IPS-18a (cell line): ENCODE data around the gene RECQL5.
"Not testable (repeated sequence)": the region's sequence is repeated elsewhere in the genome, so short reads cannot be mapped to it uniquely, and the experiment has no call there.

Source experiments
- H3K27ac ChIP-seq: one replicate; pipeline ENCODE4 v1.5.1; 2013; ENCODE audit warnings: low read length
- H3K27me3 ChIP-seq: one replicate; pipeline ENCODE4 v1.6.1; 2013; ENCODE audit warnings: mild to moderate bottlenecking, low read length; ENCODE audit not compliant: control insufficient read depth, insufficient read depth
- H3K36me3 ChIP-seq: one replicate; pipeline ENCODE4 v1.6.1; 2013; ENCODE audit warnings: low read depth, low read length; ENCODE audit not compliant: control insufficient read depth
- H3K4me1 ChIP-seq: one replicate; pipeline ENCODE4 v1.6.1; 2013; ENCODE audit warnings: low read depth, low read length; ENCODE audit not compliant: control insufficient read depth
- H3K4me3 ChIP-seq: one replicate; pipeline ENCODE4 v1.5.1; 2013; ENCODE audit warnings: low read length
- H3K9ac ChIP-seq: one replicate; pipeline ENCODE4 v1.6.1; 2013; ENCODE audit warnings: mild to moderate bottlenecking, low read length, moderate library complexity
- H3K9me3 ChIP-seq: one replicate; pipeline ENCODE4 v1.6.1; 2013; ENCODE audit warnings: low read depth, low read length; ENCODE audit not compliant: control insufficient read depth

The RECQL5 gene

DNA sequence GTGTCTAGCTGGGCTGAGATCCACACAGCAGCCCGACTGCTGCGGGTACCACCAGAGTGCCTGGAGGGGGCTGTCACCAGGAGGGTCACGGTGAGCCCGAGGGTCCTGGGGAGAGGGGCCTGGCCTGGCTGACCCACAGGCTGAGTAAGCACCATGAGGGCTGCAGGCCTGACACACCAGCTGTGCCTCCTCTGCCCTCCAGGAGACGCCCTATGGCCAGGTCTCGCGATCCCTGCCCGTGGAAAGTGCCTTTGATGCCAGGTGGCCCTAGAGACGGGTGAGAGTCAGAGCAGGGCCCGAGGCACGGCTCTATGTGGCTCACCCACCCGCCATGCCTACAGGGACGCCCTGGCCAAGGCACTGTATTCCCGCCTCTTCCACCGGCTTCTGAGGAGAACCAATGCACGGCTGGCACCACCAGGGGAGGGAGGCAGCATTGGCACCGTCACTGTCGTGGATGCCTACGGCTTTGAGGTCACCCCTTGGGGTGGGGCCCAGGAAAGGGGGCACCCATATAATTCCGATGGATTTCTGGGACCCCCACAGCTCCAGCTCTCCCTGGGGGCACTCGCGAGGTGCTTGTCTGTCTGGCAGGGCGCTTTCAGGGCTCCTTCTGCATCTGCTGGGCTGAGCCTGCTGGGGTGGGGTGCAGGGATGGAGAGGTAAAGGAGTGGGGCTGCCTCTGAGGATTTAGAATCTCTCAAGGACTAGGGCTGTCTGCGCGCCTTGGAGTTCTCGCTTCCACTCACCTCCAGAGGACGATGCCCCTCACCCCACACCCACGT, 72.3 kb downstream of the RECQL5 start:
- H3K4me3 ChIP-seq = no peak overlapping the region
- H3K27ac ChIP-seq = no peak overlapping the region
- H3K9ac ChIP-seq = no peak overlapping the region
- H3K27me3 ChIP-seq = no peaks in the 10 kb centered on the region
- no peaks in the 10 kb centered on the region for H3K4me1 ChIP-seq
- no peaks in the 10 kb centered on the region for H3K36me3 ChIP-seq
- no peaks in the 10 kb centered on the region for H3K9me3 ChIP-seq

DNA sequence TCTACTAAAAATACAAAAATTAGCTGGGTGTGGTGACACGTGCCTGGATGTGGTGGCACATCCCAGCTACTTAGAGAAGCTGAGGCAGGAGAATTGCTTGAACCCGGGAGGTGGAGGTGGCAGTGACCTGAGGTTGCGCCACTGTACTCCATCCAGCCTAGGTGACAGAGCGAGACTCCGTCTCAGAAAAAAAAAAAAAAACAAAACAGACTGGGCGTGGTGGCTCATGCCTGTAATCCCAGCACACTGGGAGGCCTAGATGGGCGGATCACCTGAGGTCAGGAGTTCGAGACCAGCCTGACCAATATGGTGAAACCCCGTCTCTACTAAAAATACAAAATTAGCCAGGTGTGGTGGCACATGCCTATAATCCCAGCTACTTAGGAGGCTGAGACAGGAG, 73.5 kb downstream of the RECQL5 start:
- H3K27me3 ChIP-seq, H3K9ac ChIP-seq, H3K36me3 ChIP-seq, H3K4me1 ChIP-seq, H3K9me3 ChIP-seq, H3K4me3 ChIP-seq, H3K27ac ChIP-seq: not testable (repeated sequence)

DNA sequence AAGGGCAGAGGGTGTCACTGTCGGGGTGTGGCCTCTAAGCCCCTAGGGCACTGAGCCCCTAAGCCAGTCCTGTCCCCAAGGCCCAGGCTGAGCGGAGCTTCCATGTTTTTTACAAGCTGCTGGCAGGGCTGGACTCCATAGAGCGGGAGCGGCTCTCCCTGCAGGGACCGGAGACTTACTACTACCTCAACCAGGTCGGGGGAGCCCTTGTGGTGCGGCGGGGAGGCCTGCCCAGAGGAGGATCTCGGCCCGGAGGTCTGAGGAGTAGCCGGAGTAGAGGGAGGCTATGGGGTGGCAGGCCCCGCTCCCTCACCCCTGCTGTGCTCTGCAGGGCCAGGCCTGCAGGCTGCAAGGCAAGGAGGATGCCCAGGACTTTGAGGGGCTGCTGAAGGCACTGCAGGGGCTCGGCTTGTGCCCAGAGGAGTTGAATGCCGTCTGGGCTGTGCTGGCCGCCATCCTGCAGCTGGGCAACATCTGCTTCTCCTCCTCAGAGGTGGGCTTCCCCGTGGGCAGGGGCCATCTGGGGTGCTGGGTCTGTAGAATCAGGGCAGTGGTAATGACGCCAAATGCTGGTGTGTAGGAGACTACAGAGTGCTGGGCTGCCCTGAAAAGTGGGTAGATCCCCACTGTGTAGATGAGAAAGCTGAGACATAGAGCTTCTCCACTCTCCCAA, 74.5 kb downstream of the RECQL5 start:
- H3K27me3 ChIP-seq = no peaks in the 10 kb centered on the region
- no peak overlapping the region for H3K4me3 ChIP-seq
- H3K27ac ChIP-seq = no peak overlapping the region
- H3K4me1 ChIP-seq = no peaks in the 10 kb centered on the region
- no peak overlapping the region for H3K9ac ChIP-seq
- no peaks in the 10 kb centered on the region for H3K9me3 ChIP-seq
- no peaks in the 10 kb centered on the region for H3K36me3 ChIP-seq

DNA sequence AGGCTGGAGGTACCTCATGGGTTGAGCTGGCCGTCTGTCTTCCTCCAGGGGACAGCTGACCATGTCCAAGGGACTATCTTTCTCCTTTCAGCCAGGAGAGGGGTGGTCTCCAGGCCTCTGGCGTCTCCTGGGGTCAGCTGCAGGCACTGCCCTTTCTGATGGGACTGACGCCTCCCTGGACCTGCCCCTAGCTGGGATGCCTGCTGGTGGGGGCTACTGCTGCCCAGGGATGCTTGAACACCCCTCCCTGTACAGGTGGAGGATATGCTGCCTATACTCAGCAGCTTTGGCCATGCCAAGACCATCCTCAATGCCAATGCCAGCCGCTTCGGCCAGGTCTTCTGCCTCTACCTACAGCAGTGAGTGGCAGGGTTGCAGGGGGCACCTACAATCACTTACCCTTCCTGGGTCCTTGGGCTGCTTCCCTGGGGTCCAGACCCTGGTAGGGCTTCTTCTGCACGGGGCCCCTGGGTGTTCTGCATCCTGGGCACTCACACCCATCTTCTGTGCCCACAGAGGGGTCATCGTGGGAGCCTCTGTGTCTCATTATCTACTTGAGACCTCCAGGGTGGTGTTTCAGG, 75.1 kb downstream of the RECQL5 start:
- no peak overlapping the region for H3K9ac ChIP-seq
- no peaks in the 10 kb centered on the region for H3K36me3 ChIP-seq
- H3K4me1 ChIP-seq = no peaks in the 10 kb centered on the region
- no peak overlapping the region for H3K27ac ChIP-seq
- H3K9me3 ChIP-seq = no peaks in the 10 kb centered on the region
- H3K27me3 ChIP-seq = no peaks in the 10 kb centered on the region
- no peak overlapping the region for H3K4me3 ChIP-seq

DNA sequence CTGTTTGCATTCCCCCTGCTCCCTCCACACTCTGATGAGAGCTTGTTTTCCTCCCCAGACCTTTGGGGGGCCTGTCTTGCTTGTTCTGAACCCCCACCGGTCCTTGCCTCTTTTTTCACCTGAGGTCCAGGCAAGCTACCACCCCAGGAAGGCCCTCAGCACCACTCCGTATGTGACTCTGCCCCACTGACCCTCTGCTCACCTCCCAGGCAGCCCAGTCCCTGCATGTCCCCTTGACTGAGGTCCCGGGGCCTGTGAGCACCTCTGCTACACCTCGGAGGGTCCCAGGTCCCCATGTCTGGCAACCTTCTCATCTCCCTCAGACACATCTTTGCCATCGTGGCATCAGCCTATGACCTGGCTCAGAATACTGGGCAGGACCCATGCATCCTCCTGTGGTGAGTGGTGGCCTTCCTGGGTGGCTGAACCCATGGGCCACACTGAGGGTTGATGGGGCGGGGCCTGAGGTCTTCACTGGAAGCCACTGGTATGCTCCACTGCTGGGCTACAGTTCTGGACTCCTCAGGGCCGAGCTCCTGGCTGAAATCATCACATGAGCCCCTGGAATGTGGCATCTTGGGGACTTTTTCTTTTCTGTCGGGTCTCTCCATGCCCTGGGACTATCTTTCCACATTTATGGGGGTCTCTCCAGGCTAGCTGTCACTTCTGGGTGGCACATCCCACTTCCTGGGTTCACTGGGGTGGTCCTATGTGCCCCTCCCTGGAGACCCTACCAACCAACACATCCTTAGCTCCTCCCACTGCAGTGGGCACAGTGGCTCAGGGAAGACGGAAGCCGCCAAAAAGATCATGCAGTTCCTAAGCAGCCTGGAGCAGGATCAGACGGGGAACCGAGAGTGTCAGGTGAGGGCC, 75.9 kb downstream of the RECQL5 start:
- Histone ChIP-seq H3K9me3 (no peaks in the 10 kb centered on the region), H3K9ac (no peak overlapping the region), H3K4me1 (no peaks in the 10 kb centered on the region), H3K27me3 (no peaks in the 10 kb centered on the region), H3K36me3 (no peaks in the 10 kb centered on the region), H3K27ac (no peak overlapping the region), H3K4me3 (no peak overlapping the region)

DNA sequence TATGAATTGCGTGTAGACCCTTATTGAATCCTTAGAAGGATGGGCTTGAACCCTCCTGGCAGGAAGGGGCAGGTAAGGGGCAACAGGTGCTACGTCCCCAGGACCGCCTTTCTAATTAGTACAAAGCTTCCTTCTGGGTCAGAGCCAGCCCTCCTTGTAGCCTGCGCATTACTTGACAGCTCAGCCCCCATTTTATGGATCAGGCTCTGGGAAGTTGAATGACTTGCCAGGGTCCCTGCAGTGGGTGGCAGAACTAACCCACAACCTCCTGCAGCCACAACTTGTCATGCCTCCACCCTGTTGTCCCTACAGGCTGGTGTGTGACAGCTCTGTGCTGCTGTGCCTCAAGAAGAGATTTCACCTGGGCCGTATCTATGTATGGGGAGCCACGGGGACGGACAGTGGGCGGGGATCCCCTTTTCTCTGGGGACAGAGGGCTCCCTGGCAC, 76.6 kb downstream of the RECQL5 start:
- no peak overlapping the region for H3K27ac ChIP-seq
- H3K36me3 ChIP-seq = no peaks in the 10 kb centered on the region
- H3K9me3 ChIP-seq = no peaks in the 10 kb centered on the region
- no peaks in the 10 kb centered on the region for H3K27me3 ChIP-seq
- no peaks in the 10 kb centered on the region for H3K4me1 ChIP-seq
- H3K9ac ChIP-seq = no peak overlapping the region
- H3K4me3 ChIP-seq = no peak overlapping the region

DNA sequence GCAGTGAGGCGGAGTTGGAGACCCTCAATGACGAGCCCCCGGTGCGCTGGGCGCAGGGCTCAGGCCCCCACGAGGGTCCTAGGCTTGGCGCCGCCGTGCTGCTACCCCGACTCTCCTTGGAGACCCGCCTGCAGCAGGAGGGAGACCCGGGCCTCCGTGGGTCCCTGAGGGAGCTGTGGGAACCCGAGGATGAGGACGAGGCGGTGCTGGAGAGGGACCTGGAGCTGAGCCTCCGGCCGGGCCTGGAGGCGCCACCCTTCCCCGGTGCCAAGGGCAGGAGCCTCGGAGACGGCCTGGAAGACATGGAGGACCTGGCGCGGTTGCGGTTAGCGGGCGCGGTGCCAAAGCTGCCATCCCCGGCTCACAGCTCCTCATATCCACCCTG, 77.0 kb downstream of the RECQL5 start:
- peak overlapping the region; percentile 37 for H3K4me3 ChIP-seq
- no peak overlapping the region for H3K27ac ChIP-seq
- H3K27me3 ChIP-seq = no peaks in the 10 kb centered on the region
- H3K9ac ChIP-seq = no peak overlapping the region
- H3K36me3 ChIP-seq = no peaks in the 10 kb centered on the region
- no peaks in the 10 kb centered on the region for H3K4me1 ChIP-seq
- H3K9me3 ChIP-seq = no peaks in the 10 kb centered on the region

DNA sequence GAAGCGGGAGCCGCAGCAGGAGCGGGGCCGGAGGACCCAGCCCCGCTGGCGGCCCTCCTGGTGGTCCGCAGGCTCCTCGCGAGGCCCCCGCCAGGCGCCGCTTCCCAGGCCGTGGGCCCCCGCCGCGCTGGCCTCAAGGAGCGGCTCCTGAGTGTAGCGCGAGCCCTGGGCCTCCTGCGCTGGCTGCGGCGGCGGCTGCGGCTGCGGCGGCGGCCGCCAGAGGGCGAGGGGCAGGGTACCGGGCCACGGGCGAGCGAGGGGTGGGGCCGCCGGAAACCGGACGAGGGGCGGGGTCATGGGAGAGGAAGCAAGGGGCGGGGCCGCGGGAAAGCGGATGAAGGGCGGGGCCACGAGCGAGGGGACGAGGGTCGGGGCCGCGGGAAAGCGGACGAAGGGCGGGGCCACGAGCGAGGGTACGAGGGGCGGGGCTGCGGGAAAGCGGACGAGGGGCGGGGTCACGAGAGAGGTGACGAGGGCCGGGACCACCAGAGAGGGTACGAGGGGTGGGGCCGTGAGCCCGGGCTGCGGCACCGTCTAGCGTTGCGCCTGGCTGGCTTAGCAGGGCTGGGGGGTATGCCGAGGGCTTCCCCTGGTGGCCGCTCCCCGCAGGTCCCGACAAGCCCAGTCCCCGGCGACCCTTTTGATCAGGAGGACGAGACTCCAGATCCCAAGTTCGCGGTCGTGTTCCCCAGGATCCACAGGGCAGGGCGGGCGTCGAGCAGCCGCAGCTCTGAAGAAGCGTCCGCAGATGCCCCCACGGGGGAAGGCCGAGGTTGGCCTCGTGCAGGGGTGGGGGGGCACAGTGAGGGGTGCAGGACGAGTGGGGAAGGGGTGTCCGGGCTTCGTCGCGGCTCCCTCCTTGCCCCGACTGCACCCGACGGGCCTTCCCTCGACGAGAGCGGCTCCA, 77.7 kb downstream of the RECQL5 start:
- Histone ChIP-seq H3K27ac (no peak overlapping the region), H3K4me3 (peak overlapping the region; percentile 40), H3K9me3 (no peaks in the 10 kb centered on the region), H3K4me1 (no peaks in the 10 kb centered on the region), H3K27me3 (no peaks in the 10 kb centered on the region), H3K36me3 (no peaks in the 10 kb centered on the region), H3K9ac (no peak overlapping the region)

DNA sequence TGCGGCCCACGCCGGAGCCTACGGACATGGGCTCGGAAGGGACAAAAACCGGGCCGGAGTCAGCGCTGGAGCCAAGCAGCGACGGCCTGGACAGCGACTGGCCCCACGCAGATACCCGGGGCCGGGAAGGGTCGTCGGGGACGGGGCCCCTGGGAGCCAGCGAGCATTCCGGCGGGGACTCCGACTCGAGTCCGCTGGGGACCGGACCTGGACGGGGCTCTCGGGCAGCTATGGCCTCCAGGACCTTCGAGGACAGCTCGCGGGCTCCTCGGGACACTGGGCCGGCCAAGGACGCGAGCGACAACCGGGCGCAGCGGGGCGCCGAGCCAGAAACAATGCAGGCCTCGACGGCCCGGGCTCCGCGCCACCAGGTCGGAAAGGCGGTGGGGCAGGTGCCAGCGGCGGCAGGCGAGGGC, 78.3 kb downstream of the RECQL5 start:
- no peaks in the 10 kb centered on the region for H3K4me1 ChIP-seq
- H3K9me3 ChIP-seq = no peaks in the 10 kb centered on the region
- no peaks in the 10 kb centered on the region for H3K36me3 ChIP-seq
- no peaks in the 10 kb centered on the region for H3K27me3 ChIP-seq
- no peak overlapping the region for H3K9ac ChIP-seq
- H3K27ac ChIP-seq = no peak overlapping the region
- H3K4me3 ChIP-seq = peak overlapping the region; percentile 40

DNA sequence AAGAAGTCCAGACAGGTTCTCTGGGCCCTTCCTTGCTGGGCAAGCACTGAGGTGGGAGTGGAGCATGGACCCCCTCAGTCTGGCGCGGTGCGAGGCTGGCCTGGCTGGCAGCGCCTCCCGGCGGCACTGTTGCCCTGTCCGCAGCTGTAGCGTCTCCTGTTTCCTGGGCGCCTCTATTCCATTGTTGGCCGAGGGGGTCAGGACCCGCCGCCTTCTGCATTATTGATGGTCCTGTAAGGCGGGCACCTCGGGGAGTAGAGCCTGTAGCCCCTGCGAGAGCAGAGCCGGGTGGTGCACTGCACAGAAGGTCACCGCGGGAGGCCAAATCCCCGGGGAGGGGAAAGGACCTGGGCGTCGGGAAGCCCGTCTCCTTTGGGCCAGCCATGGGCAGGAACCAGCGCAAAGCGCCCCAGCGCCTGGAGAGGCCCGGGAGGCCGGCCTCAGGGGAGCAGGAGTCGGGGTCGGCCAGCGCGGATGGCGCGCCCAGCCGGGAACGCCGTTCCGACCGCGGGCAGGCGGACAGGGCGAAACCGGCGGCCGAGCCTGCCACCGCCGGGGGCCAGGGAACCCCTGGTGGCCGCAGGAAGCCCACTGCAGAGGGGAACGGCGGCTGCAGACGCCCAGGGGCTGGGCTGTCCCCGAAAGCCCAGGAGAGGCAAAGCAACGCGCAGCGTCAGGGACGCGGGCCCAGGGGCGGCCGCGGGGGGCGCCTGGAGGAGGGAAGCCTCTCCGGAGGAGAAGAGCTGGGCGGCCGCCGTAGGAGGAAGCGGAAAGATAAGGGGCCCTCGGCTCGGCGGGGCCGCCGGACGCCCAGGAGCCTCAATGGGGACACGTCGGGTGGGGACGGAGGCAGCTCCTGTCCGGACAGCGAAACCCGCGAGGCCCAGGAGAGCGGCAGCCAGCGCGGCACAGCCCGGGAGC, 79.0 kb downstream of the RECQL5 start, which contains the start of gene MYO15B:
Gene MYO15B (plus strand): TSS at position 126 of the 921 bp plus-strand sequence. CDS start 258 bp downstream, at position 384.
- H3K4me1 ChIP-seq = no peaks in the 10 kb centered on the region
- no peaks in the 10 kb centered on the region for H3K27me3 ChIP-seq
- H3K9ac ChIP-seq = no peak within 1 kb of the TSS
- no peaks in the 10 kb centered on the region for H3K9me3 ChIP-seq
- peak within 1 kb of the TSS; percentile 40 for H3K4me3 ChIP-seq
- no peaks in the 10 kb centered on the region for H3K36me3 ChIP-seq
- H3K27ac ChIP-seq = no peak within 1 kb of the TSS
